ENCODE data around the gene GOLGA6A.
"Not testable (repeated sequence)": the region's sequence is repeated elsewhere in the genome, so short reads cannot be mapped to it uniquely, and the experiment has no call there.

Gene GOLGA6A, protein sequence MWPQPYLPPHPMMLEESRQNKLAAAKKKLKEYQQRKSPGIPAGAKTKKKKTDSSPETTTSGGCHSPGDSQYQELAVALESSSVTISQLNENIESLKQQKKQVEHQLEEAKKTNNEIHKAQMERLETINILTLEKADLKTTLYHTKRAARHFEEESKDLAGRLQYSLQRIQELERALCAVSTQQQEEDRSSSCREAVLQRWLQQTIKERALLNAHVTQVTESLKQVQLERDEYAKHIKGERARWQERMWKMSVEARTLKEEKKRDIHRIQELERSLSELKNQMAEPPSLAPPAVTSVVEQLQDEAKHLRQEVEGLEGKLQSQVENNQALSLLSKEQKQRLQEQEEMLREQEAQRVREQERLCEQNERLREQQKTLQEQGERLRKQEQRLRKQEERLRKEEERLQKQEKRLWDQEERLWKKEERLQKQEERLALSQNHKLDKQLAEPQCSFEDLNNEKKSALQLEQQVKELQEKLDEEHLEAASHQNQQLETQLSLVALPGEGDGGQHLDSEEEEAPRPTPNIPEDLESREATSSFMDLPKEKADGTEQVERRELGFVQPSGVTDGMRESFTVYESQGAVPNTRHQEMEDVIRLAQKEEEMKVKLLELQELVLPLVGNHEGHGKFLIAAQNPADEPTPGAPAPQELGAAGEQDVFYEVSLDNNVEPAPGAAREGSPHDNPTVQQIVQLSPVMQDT

DNA sequence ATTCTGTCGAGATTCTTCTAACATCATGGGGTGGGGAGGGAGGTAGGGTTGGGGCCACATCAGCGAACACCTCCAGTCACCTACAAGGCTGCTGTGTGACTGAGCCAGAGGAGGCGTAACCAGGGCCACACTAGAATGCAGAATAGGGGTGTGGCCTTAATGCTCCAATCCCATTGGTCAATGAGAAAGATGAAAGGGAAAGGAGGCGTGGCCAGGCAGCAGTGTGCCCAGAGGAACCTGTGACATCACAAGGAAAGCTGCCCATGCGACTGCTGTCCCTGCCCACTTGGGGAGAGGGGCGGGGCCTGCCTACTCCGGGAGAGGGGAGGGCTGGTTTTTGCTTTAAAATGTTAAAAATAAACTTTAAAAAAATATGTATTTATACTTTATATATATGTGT is at the start of gene GOLGA6A:
GOLGA6A (minus strand) TSS at position 101 of the 400 bp plus-strand sequence; CDS start at position 60, 41 bp downstream.
- DNase-seq = not testable (repeated sequence)

DNA sequence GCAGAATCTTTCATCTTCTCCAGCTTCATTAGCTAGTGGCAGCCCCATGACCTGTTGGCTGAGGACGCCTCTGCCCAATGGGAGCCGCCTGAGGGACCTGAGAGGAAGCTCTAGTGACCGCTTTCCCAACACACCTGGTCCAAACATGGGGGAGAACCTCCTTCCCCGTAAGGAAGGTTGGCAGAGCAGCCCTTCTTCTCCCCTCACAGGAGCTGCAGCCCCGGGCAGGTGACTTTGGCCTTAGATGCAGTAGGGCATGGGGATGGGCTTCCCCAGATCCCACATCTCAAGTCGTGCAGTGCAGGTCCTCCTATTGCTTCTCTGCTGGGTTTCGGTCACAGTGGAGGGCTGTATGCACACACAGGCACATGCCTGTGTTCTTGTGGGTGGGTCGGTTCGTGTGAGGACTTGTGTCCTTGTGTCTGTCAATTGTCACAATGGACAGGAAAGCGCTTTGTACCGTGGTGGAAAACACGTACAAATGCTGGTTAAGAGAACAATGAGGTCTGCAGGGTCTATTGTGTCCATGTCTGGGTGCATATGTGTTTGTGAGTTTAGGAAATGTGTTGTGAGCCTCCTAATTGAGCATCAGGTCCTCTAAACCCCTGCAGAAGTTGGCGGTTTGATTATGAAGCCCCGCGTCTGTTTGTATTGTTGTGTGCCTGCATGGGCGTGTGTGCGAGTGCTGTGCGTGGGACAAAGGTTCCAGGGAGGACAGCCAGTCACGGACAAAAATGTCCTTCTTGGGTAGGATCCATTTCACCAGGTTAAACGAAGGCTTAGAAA is 49.5 kb upstream of the GOLGA6A start:
- DNase-seq = no peak

DNA sequence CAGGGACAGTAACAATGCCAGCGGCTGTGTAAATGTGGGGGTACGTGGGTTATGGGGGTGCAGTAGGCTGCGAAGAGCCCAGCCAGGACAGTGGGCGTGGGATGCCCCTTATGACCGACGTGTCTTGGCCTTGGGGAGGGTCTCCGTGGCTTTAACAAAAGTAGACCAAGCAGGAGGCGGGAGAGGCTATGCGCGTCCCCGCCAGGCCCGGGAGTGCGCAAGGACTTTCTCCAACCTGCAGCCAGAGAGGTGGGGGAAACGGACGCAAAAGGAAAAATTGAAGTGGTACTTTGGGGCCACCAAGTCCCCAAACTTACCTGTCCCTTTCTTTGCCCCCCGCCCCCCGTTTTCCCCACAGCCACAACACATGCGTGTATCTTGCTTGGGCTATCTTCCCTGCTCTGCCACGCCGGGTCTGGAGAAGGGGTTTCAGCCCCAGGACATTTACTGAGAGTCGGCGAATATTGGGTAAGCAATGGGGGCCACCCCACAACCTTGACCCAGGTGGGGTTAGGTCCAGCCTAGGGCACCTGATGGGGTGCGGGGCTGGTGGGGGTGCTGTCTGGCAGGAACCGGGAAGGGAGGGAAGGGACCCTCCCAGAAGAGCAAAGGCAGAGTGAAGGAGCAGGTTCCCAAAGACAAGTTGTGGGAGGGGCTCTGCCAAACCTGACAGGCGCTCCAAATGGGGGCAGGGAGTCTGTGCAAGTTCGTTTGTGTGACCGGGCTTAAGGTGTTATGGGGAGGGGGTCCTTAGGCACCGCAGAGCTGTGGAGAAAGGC is 48.7 kb upstream of the GOLGA6A start:
- no peak for DNase-seq

DNA sequence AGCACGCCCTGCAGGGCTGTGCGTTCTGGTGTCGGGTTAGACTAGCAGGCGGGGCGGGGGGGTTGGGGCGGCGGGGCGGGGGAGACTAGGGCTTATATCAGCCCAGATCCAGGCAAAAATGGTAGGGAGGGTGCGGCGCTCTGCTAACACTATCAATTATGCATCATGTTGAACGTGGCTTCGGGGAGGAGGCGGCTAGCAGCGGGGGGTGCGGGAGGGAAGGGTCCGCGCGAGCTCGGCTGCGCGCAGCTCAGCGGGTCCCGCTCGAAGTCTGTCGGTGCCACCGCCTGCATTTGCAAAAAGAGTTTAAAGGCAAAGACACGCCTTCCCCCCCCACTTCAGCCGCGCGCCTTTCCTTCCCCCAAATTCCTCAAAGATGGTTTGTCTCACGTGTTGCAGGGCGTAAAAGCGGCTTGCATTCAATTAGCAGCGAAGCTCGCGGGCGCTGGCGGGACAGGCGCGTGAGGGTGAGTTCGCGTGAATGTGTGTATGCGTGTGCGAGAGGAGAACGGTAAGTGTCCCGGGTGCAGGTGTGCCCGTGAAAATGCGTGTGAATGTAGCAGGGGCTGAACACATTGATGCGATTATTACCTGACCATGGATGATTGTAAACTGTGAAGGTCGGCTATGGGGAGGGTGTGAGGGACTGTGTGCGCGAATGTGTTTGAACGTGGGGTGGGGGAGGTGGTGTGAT is 48.0 kb upstream of the GOLGA6A start, which contains the start of gene ISLR2:
ISLR2 (plus strand) TSS at position 432 of the 694 bp plus-strand sequence. CDS start 2,169 bp downstream, outside the sequence.
- no peak for DNase-seq

DNA sequence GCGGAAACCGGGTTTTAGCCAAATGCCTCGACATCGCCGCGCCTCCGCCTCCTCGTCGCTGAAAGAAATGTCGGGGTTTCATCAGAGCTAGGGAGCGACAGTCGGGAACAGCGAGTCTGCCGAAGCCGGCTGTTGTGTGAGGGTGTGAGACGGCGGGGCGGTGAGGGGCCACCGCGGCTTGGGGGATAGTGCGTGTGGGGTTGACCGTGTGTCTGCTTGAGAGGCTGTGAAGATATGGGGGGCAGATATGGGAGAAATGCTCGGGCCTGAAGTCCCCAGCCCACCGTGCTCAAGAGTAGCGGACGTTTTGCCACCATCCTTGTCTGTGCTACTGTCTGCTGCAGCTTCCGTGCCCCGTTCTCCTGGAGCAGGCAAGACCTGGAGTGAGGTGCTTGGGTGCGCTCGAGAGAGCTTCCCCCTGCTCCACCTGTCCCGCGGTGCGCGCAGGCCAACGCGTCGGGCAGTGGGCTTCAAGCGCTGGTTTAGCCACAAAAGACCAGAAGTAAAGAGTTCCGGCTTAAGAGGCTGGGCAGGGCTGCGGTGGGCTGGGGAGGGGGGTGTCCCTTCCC is 47.3 kb upstream of the GOLGA6A start:
- DNase-seq = no peak

DNA sequence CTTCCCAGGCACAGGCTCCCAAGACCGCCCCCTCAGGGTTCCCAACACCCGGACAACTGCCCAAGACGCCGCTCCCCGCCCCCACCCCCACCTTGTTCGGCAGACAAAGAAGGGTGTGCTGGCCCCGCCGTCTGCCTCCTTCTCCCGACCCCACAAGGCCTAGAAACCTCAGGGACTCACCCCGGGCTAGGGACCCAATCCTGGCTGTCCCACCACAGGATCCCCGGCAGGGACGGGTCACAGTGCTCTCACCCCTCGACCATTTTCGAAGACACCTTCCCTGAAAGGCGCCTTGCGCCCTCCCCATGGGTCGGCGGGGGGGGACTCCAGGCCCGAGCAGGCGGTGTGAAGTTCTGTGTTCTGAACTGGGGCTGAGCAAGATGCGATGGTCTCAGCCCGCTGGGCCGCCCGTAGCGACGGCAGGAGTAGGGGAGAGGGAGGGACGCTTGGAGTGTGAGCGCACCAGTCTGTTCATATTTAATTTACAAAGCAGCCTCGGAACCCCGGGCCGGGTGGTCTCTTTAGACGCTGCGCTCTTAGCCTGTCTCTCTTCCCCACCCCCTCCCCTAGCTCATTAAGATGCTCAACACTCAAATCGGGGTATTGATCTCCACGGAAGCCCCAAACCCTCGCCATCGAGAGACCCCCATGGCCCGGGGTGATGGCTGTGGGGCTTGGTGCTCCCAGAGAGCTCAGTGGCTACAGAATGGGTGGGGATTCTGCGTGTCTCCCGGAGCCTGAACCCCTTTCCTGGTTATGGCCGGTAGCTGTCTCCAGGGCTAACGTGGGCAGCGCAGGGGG is 46.6 kb upstream of the GOLGA6A start:
- DNase-seq = no peak

DNA sequence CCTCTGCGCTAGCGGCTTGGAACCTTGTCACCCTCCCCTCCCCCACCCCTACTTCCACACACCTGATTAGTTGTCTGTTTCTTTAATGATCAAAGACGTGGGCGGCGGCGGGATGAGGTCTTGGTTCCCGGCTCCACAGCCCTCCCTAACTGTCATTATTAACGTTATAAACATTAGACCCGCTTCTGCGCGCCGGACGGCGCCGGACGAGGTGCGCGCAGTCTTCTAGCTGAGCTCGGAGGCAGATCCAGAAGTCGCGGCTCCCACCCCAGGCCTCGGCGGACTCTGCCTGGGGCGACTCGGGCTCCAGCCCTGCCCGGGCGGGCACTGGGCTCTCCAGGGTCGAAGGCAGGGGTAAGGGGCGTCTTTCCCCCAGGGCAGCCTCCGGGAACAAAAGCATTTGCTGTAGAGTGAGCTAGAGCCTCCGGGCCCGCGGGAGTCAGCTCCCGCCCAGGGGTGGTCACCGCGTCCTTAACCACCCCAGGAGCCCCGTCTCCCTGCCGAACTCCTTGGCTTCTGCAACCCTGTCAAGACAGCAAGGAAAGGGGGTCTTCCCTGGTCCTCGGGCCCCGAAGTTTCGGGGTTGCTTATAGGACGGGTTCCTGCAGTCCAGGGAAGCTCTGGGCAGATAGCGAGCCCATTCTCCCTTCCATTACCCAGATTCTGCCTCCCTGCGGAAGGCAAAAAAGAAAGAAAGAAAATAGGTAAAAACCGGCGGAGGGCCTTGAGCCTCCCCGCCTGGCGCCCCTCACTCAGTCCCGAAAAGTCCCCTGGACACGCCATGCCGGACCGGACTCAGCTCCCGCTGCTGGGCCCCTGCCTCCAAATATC is 45.8 kb upstream of the GOLGA6A start:
- DNase-seq = no peak

DNA sequence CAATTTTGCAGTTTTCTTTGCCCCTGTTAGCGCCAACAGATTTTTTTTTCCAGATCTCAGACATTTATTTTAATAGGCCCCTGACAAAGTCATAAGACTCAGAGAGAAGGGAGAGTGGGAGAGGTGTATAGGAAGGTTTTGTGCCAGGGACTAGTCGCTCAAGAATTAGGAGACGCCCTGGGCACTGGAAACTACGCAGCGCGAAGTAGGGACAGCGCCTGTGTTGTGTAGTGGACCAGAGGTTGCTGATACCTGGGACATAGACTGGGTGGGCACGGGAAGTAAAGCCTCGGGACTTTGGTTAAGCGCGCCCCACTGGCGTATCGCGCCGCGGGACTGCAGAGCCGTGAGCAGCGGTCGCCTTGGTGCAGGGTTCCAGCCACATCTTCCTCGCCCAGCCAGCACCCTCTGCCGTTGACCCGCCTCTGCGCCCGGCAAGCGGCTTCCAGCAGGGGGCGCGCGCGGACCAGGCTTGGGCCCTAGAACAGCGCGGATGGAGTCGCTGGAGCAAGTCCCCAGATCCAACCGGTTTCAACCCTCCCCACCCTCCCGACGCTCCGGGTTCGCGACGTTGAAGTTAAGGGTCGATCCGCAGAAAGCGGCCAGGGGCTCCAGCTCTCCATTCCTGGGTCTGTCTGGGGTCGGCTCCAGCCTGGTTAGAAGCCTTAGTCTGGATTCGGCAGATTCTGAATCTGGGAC is 45.1 kb upstream of the GOLGA6A start:
- DNase-seq = peak; percentile 74

DNA sequence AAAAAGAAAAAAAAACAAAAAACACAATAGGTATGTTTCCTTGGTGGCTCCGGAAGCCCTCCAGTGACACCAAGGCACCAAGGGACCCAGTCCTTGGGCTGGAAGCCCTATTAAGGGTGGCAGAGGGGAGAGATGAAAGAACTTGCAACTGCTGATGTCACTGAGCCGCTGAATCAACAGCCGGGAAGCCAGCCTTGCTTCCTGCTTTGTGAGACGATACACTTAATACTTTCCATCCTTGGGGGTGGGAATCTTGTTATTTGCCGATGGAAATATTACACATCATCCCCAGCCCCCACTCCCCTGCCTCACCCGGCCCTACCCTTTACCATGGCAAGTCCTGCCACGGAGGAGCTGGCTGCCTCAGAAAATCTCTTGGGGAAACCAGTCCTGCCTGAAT is 42.4 kb upstream of the GOLGA6A start:
- DNase-seq = no peak

DNA sequence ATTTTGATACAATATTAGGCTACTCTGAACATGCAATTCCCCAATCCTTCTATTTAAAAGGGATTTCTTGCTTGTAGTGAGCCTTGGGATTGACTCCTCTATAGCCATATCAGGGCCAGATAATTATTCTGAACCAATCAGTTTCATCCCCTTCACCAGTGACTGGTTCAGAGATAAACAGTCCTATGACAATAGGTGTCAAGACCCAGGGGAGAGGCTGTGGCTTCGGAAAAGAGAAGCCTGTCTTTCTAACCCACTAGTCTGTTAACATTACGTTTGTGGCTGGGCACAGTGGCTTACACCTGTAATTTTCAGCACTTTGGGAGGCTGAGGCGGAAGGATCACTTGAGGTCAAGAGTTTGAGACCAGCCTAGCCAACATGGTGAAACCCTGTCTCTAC is 41.8 kb upstream of the GOLGA6A start:
- DNase-seq = no peak

DNA sequence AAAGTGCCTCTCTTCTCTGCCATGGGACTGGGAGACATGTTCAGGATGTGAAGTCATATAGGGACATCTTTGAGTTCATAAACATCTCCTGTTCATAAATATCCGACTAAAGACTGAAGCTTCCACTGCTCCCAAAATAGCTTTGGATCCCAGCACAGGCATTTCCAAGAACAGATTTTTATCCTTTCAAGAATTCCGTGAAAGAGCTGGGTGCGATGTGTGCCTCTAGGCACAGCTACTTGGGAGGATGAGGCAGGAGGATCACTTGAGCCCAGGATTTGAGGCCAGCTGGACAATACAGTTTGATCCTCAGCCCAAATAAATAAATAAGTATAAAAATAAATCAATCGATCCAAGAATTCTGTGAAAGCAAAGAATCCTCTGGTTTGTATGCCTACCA is 41.3 kb upstream of the GOLGA6A start:
- DNase-seq = no peak

DNA sequence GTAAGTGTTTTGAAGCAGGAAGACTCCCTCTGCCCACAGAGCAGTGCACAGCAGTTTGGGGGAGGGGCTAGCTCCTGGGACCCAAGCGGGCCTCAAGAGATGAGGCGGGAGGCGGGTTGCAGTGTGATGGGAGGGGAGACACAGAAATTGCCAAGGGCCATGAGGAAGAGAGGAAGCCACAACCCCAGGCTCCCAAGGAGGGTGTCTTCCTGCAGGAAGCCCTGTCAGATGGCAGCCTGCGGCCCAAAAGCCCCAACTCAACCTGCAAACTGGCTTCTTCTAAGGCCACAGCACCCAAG is 40.7 kb upstream of the GOLGA6A start:
- no peak for DNase-seq

DNA sequence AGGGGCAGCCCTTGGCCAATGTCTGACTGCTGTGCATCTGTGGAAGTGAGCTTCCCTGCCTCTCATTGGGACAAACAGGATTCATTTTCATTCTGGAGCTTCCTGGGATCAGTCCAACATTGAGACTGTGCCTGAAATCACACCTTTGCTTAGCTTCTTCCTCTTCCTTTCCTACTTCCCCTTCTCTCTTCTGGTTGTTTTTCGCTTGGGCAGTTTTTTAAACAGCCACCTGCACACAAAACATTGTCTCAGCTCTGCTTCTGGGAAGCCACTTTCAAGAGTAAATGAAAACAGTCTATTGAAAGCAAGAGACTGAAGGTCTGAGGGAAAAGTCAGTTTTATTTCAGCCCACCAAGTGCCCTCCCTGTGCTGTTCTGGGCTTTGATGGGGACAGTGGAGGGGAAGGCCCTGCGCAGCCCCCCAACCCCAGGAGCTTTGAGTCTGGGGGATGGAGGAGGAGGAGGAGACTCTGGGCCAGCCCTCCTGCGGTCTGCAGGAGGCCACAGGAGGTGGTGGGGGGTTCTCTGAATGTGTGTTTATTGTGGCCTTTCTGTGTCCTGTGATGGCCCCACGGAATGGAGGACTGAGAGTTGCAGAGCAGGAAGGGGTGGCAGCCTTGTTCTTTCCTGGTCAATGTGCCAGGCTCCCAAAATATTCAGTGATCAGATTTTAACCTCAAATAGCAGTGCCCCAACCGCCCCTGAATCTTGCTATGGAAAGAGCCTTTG is 40.2 kb upstream of the GOLGA6A start:
- DNase-seq = no peak

DNA sequence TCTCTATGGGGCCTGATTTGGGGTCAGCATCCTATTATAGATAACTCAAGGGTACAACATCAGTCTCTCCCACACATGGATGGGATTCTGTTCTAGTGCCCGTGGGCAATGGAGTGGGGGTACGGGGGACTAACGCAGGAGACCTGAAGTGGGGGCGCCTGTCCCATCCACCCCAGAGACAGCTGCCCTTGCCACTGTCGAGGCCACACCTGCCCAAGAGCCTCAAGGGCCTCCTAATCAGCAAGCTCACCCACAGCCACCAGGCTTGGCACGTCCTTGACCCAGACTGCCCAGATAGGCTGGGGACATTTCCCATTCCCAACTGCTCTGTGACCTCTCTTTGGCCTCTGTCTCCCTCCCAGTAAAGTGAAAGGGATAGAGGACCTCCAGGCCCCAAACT is 39.5 kb upstream of the GOLGA6A start:
- DNase-seq = no peak

DNA sequence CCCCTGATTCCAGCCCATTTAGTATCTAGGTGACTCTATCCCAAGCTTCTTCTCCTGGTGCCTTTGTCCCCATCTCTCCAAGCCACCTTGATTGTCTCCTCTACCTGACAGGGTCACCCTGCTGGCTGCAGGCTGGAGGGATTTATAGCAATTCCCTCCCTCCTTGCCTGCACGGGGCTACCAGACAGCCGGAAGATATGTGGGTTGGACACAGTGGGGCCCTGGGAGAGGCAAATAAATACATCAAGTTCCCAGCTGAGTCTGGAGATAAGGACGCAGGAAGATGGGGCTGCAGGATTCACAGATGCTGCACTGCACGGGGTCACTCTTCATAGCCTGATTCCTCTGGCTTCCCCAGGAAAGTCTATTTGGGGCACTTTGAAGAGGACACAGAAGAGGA is 38.7 kb upstream of the GOLGA6A start:
- no peak for DNase-seq

DNA sequence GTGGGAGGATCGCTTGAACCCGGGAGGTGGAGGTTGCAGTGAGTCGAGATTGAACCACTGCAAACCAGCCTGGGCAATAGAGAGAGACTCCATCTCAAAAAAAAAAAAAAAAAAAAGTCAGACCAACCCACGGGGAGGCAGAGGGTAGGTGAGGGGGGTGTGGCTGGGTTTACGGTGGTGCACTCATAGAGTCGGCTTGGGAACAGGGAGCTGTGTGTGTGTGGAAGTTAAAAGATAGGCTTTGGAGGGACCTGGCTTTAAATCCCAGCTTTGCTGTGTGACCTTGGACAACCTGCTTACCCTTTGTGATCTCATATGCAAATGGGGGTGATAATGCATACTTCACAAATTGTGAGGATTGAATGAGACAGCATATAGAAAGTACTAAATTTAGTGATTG is 38.1 kb upstream of the GOLGA6A start:
- DNase-seq = no peak

DNA sequence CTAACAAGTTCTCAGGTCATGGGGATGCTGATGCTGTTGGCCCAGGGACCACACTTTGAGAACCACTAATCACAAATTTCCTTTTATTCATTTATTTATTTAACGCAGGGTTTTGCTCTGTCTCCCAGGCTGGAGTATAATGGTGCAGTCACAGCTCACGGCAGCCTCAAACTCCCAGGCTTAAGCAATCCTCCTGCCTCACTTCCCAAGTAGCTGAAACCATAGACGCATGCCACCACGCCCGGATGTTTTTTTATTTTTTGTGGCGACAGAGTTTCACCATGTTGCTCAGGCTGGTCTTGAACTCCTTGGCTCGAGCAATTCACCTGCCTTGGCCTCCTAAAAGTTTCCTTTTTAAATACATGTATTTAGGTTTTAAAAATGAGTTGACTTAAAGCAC is 27.4 kb upstream of the GOLGA6A start:
- no peak for DNase-seq

DNA sequence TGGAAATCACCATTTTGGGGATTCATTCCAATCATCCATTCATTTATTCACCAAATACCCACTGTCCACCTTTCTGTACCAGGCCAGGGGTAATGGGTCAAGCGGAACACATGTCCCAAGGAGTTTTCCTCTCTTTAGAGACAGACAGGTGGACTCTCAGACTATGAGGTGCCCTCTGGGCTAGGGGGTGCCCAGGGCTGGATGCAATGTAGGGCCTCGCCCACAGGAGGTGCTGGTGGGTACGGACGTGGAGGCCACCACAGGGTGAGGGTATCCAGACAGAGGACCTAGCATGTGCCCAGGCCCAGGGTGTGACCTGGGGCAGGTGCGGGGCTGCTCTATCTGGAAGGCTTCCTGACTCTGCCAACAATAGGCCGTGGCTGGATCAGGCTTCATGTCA is 26.3 kb upstream of the GOLGA6A start:
- not testable (repeated sequence) for DNase-seq

DNA sequence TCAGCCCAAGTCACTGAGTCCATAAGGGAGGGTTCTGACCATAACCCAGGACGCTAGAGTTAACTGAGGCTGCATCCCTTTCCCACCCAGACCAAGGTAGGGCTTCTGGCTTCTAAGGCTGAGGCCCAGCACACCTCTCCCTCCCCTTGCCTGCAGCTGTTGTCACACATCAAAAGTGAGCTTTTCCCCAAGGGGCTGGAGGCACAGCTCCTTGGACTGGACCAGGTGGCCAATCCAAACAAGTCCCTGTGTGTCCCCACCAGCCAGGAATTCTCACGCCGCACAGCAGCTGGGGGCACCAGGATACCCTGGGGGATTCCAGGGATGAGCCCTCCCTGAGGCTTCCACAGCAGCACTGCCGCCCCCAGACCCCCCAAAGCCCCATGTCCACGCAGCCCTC is 25.8 kb upstream of the GOLGA6A start:
- DNase-seq = no peak

All from CD4-positive, alpha-beta T cell treated with Interleukin-17A for 1 hour (primary cell).